MM.1S (cell line): ENCODE data around the gene SOX11.

Experiments
- DNase-seq: peaks from one replicate; pipeline ENCODE4 v3.0.0-alpha.2; 2015
- H2AFZ ChIP-seq: fragments of 300-600 bp; sonication (generic); 2 replicates; pipeline ENCODE4 v1.6.0; 2016; ENCODE audit warnings: antibody characterized with exemption, low read length
- H3F3A ChIP-seq: fragments of 300-600 bp; sonication (generic); 2 replicates; pipeline ENCODE4 v1.6.1; 2016; ENCODE audit warnings: mild to moderate bottlenecking, antibody characterized with exemption, low read length, moderate library complexity, mixed read lengths; ENCODE audit not compliant: insufficient read depth
- H3K27ac ChIP-seq: fragments of 300-600 bp; sonication (generic); 2 replicates; pipeline ENCODE4 v1.5.1; 2016; ENCODE audit warnings: mild to moderate bottlenecking, low read length
- H3K27me3 ChIP-seq: fragments of 300-600 bp; sonication (generic); replicated peaks from 2 replicates; pipeline ENCODE4 v1.6.0; 2016; ENCODE audit warnings: low read length; ENCODE audit not compliant: insufficient read depth
- H3K36me3 ChIP-seq: fragments of 300-600 bp; sonication (generic); replicated peaks from 2 replicates; pipeline ENCODE4 v1.6.1; 2016; ENCODE audit warnings: mild to moderate bottlenecking, low read length, mixed read lengths; ENCODE audit not compliant: insufficient read depth
- H3K4me1 ChIP-seq: fragments of 300-600 bp; sonication (generic); 2 replicates; pipeline ENCODE4 v1.6.1; 2016; ENCODE audit warnings: low read length, mixed read lengths
- H3K4me2 ChIP-seq: fragments of 300-600 bp; sonication (generic); 2 replicates; pipeline ENCODE4 v1.6.0; 2016; ENCODE audit warnings: low read depth, low read length
- H3K4me3 ChIP-seq: fragments of 300-600 bp; sonication (generic); 2 replicates; pipeline ENCODE4 v1.5.1; 2016; ENCODE audit warnings: low read length, mixed read lengths
- H3K79me2 ChIP-seq: fragments of 300-600 bp; sonication (generic); 2 replicates; pipeline ENCODE4 v1.6.1; 2016; ENCODE audit warnings: mixed run types, low read length, mixed read lengths
- H3K9ac ChIP-seq: fragments of 300-600 bp; sonication (generic); 2 replicates; pipeline ENCODE4 v1.6.1; 2016; ENCODE audit warnings: low read length, mixed read lengths
- H3K9me2 ChIP-seq: fragments of 300-600 bp; sonication (generic); replicated peaks from 2 replicates; pipeline ENCODE4 v1.6.1; 2016; ENCODE audit warnings: mild to moderate bottlenecking, low read length, mixed read lengths; ENCODE audit not compliant: insufficient read depth
- H3K9me3 ChIP-seq: fragments of 300-600 bp; sonication (generic); replicated peaks from 2 replicates; pipeline ENCODE4 v1.6.1; 2016; ENCODE audit warnings: mild to moderate bottlenecking, low read length, mixed read lengths; ENCODE audit not compliant: insufficient read depth
- H4K20me1 ChIP-seq: fragments of 300-600 bp; sonication (generic); 2 replicates; pipeline ENCODE4 v1.6.1; 2016; ENCODE audit warnings: mild to moderate bottlenecking, low read length, moderate library complexity, mixed read lengths; ENCODE audit not compliant: insufficient read depth
- CTCF ChIP-seq: fragments of 300-600 bp; sonication (generic); IDR thresholded peaks from 2 replicates; pipeline ENCODE4 v1.5.1; 2016; ENCODE audit warnings: antibody characterized with exemption, low read length, mixed read lengths
- EZH2 ChIP-seq: fragments of 300-600 bp; sonication (generic); optimal IDR thresholded peaks from 2 replicates; pipeline ENCODE3; 2017; ENCODE audit warnings: low read depth, mild to moderate bottlenecking, antibody characterized with exemption, low read length, mixed read lengths
- EZH2phosphoT487 ChIP-seq: fragments of 300-600 bp; sonication (generic); IDR thresholded peaks from 2 replicates; pipeline ENCODE4 v1.6.1; 2018; ENCODE audit warnings: antibody characterized with exemption, low read length

The SOX11 gene

GRCh38 chr2:5660591-5660990 is 31.6 kb upstream of the SOX11 start:
- no peak for TF ChIP-seq EZH2
- TF ChIP-seq CTCF: no peak
- no peak for TF ChIP-seq EZH2phosphoT487
- H3K9me2 ChIP-seq: no peaks in the 10 kb centered on the region
- no peaks in the 10 kb centered on the region for H3K27me3 ChIP-seq
- no peak for DNase-seq
- no peaks in the 10 kb centered on the region for H3K9me3 ChIP-seq
- H4K20me1 ChIP-seq: no peaks in the 10 kb centered on the region
- no peak overlapping the region for H3K4me3 ChIP-seq
- 0 out of 2 replicates have a peak, but pooled peaks cover 3% of the 10 kb centered on the region for H3F3A ChIP-seq
- H3K4me1 ChIP-seq: peaks cover 8% of the 10 kb centered on the region
- H3K36me3 ChIP-seq: no peaks in the 10 kb centered on the region
- no peak overlapping the region; the same call in 1 of the 2 replicates for H3K27ac ChIP-seq
- H3K9ac ChIP-seq: no peak overlapping the region
- no peak overlapping the region for H3K4me2 ChIP-seq
- H3K79me2 ChIP-seq: no peaks in the 10 kb centered on the region
- H2AFZ ChIP-seq: no peak overlapping the region

- DNase-seq: peak; percentile 64
- Histone ChIP-seq H3K79me2 (no peaks in the 10 kb centered on the region), H3K36me3 (no peaks in the 10 kb centered on the region), H3K4me1 (peaks cover 8% of the 10 kb centered on the region), H3K27me3 (no peaks in the 10 kb centered on the region), H2AFZ (no peak overlapping the region), H3K4me2 (peak overlapping the region; percentile 41; the same call in 1 of the 2 replicates), H3F3A (0 out of 2 replicates have a peak, but pooled peaks cover 3% of the 10 kb centered on the region), H3K9me2 (no peaks in the 10 kb centered on the region), H4K20me1 (no peaks in the 10 kb centered on the region), H3K9me3 (no peaks in the 10 kb centered on the region), H3K9ac (no peak overlapping the region), H3K4me3 (no peak overlapping the region), H3K27ac (peak overlapping the region; percentile 23; the same call in 1 of the 2 replicates)
- TF ChIP-seq EZH2phosphoT487: no peak
- TF ChIP-seq CTCF: no peak
- no peak for TF ChIP-seq EZH2
Observed at GRCh38 chr2:5661362-5661761, 30.8 kb upstream of the SOX11 start.

- no peak overlapping the region for H3K4me3 ChIP-seq
- H3K27me3 ChIP-seq: no peaks in the 10 kb centered on the region
Observed at GRCh38 chr2:5664278-5664681, 27.9 kb upstream of the SOX11 start.

More at GRCh38 chr2:5664278-5664681, 27.9 kb upstream of the SOX11 start:
- Histone ChIP-seq H3K79me2 (no peaks in the 10 kb centered on the region), H3K9ac (no peak overlapping the region), H3F3A (0 out of 2 replicates have a peak, but pooled peaks cover 3% of the 10 kb centered on the region), H2AFZ (no peak overlapping the region), H3K27ac (no peak overlapping the region), H3K36me3 (no peaks in the 10 kb centered on the region), H3K4me1 (peaks cover 8% of the 10 kb centered on the region), H4K20me1 (no peaks in the 10 kb centered on the region), H3K4me2 (no peak overlapping the region), H3K9me3 (no peaks in the 10 kb centered on the region), H3K9me2 (no peaks in the 10 kb centered on the region)
- DNase-seq: no peak
- TF ChIP-seq EZH2phosphoT487 (no peak), EZH2 (no peak), CTCF (no peak)
